K562 treated with DMSO at 1 percent for 12 hours (cell line): ENCODE results near the gene ARF4. TPM values are rescaled to one million over a fixed set of nuclear protein-coding genes. Genes with fewer than 3 reads are reported as not detected.

ENCODE experiments used
- total RNA-seq: library from RNA; unstranded; fragments of 300-600 nt; gene quantifications from 2 replicates; pipeline ENCODE4 v1.2.3, GENCODE V29; 2022; ENCODE audit not compliant: insufficient read depth

Gene ARF4
- total RNA-seq, result 55.8 and 96.0 TPM in 2 replicates

GRCh38 chr3:57597127-57597923 is at the start of gene ARF4:
TSS of gene ARF4 (minus strand) at chr3:57597344. CDS start at chr3:57597140, 204 bp downstream.

GRCh38 chr3:57555738-57556458 is 41.2 kb downstream of the ARF4 start, which contains the start of gene PDE12:
TSS of gene PDE12 (plus strand) at chr3:57556274. CDS start at chr3:57556380, 106 bp downstream.

DNA sequence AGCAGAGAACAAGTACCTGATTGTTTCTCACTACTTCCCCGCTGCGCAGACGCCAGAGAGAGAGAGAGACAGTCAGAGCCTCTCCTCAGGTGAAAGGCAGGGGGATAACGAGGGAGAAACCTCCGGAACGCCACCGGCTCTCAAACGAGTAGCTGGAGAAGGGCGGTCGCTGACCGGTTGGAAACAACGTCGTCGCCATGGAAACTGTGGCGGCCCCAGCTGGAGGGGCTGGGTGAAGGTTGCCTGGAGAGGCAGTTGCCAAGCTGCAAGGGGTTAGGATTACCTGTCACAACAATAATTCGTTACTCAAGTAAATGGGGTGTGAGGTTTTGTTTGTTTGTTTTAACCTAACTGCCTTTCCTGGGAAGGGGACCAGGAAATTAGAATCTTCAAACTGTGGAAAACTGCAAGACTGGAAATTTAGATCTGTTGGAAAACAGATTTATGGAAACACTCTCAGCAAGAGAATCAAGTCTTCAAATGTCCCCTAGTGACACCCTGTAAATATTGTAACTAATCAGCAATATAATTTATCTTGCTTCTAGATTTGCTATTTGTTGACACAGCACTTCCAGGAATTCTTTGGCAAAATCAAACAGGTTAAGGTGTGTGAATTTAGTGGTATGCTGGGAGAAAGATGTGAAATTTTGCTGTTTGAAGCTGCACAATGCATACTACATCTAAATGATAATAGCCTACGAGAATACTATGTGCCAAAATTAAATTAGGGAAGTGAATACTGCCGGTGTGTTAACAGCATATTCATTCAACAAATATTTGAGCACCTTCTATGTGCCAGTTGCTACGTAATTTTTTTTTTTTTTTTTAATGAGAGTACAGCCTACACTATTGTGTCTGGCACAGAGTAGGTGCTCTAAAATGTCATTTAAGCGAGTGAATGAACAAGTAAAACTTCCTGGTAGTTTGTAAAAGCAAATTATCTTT is 52.7 kb downstream of the ARF4 start, which contains the start of gene DNAH12:
TSS of gene DNAH12 (minus strand) at position 164 of the 945 bp plus-strand sequence. CDS start 1,474 bp downstream, outside the sequence.

Other genes starting within 250 kb of the ARF4 start
- gene DNAH12, start 53.0 kb downstream of the ARF4 start, total RNA-seq, result 0.27 TPM in 1 of 2 replicates, not detected in the other
- gene PDE12, start 41.1 kb downstream of the ARF4 start, total RNA-seq, result 2.7 and 12.7 TPM in 2 replicates
- gene DENND6A, start 95.7 kb upstream of the ARF4 start, total RNA-seq, result 3.0 and 7.0 TPM in 2 replicates
- gene SLMAP, start 159.0 kb upstream of the ARF4 start, total RNA-seq, result 7.4 and 28.2 TPM in 2 replicates